Upper lobe of left lung (tissue), 6 donors: ENCODE data around the gene PSMA7. TPM values are rescaled to one million over a fixed set of nuclear protein-coding genes. Genes with fewer than 3 reads are reported as not detected.

Experiments
- ATAC-seq, 2 donors: fragments of 200-7000 bp; cut with Tn5 transposase; one replicate each; pipeline ENCODE4 v1.9.1; 2022; ENCODE audit warnings: mild to moderate bottlenecking in 2 of 2, moderate library complexity in 2 of 2; ENCODE audit not compliant: low FRiP score in 2 of 2
- DNase-seq, 2 donors: peaks; one replicate each; pipeline ENCODE4 v3.0.0-alpha.2; 2019 to 2020
- H3K27ac ChIP-seq, 4 donors: fragments of 200-600 bp; sonication (generic); one replicate each; pipeline ENCODE4 v1.5.1; 2016 to 2019
- H3K27me3 ChIP-seq, 4 donors: fragments of 200-600 bp; sonication (generic); one replicate each; pipeline ENCODE4 v1.5.1; 2017 to 2019
- H3K36me3 ChIP-seq, 4 donors: fragments of 200-600 bp; sonication (generic); one replicate each; pipeline ENCODE4 v1.5.1; 2016 to 2019
- H3K4me1 ChIP-seq, 4 donors: fragments of 200-600 bp; sonication (generic); one replicate each; pipeline ENCODE4 v1.5.1; 2018 to 2019
- H3K4me3 ChIP-seq, 4 donors: fragments of 200-600 bp; sonication (generic); one replicate each; pipeline ENCODE4 v1.5.1; 2017 to 2019; ENCODE audit warnings: mild to moderate bottlenecking in 2 of 4, moderate library complexity in 1 of 4
- H3K9me3 ChIP-seq, 4 donors: fragments of 200-600 bp; sonication (generic); one replicate each; pipeline ENCODE4 v1.5.1; 2018 to 2019
- EP300 ChIP-seq, 4 donors: sonication (generic); formaldehyde crosslinking; IDR thresholded peaks; one replicate each; pipeline ENCODE4 v1.5.1; 2017; ENCODE audit warnings: antibody characterized with exemption in 4 of 4, control low read depth in 2 of 4
- POLR2A ChIP-seq, 4 donors: fragments of 450-650 bp; IDR thresholded peaks; one replicate each; pipeline ENCODE4 v1.5.1; 2016 to 2017; ENCODE audit warnings: antibody characterized with exemption in 4 of 4, mild to moderate bottlenecking in 2 of 4
- POLR2AphosphoS5 ChIP-seq, 2 donors: sonication (generic); formaldehyde crosslinking; IDR thresholded peaks; one replicate each; pipeline ENCODE4 v1.5.1; 2017; ENCODE audit warnings: antibody characterized with exemption in 2 of 2
- WGBS, 2 donors: methylation state at CpG; one replicate each; pipeline ENCODE4 v1.1.5; 2017 to 2018; 5-methylcytosine and 5-hydroxymethylcytosine counted together
- total RNA-seq, 6 donors: library from RNA; depleted of rRNA in 4 of 6; stranded (reverse); fragments of >200 nt in 4 of 6; gene quantifications; one replicate each; pipeline versions ENCODE4 v1.1.0 to v1.2.1, GENCODE V29; 2016 to 2021
- TF ChIP-seq, protein P1 (sequence below), 6 experiments: fragments of 450-650 bp in 4 of 6; fragments of 200-600 bp in 2 of 6; sonication (generic) in 2 of 6; IDR thresholded peaks; one replicate each; pipeline ENCODE4 v1.5.1; 2016 to 2019; ENCODE audit warnings: antibody characterized with exemption in 6 of 6
- donor health status: DM: no; HTN: no; CAD: no; lungs with moderate emphysema.
- donor health status: DM: no; HTN: yes; CAD: no; lungs with severe emphysema.

PSMA7 gene
- total RNA-seq, 6 donors from 2014 or later: 186 to 317 (median 240) TPM

- no peak for TF ChIP-seq EP300 (IDR thresholded peaks at IDR 0.05)
- TF ChIP-seq POLR2A (IDR thresholded peaks at IDR 0.05): no peak
- TF ChIP-seq, protein P1, sequence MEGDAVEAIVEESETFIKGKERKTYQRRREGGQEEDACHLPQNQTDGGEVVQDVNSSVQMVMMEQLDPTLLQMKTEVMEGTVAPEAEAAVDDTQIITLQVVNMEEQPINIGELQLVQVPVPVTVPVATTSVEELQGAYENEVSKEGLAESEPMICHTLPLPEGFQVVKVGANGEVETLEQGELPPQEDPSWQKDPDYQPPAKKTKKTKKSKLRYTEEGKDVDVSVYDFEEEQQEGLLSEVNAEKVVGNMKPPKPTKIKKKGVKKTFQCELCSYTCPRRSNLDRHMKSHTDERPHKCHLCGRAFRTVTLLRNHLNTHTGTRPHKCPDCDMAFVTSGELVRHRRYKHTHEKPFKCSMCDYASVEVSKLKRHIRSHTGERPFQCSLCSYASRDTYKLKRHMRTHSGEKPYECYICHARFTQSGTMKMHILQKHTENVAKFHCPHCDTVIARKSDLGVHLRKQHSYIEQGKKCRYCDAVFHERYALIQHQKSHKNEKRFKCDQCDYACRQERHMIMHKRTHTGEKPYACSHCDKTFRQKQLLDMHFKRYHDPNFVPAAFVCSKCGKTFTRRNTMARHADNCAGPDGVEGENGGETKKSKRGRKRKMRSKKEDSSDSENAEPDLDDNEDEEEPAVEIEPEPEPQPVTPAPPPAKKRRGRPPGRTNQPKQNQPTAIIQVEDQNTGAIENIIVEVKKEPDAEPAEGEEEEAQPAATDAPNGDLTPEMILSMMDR (IDR thresholded peaks at IDR 0.05): no peak
- Histone ChIP-seq H3K36me3 (peaks cover 0 to 10% (median 5%) of the 10 kb centered on the region in 4 donors), H3K27me3 (no peaks in the 10 kb centered on the region), H3K4me3 (no peak overlapping the region), H3K9me3 (no peaks in the 10 kb centered on the region), H3K4me1 (peaks cover 15 to 33% (median 18%) of the 10 kb centered on the region in 4 donors), H3K27ac (no peak overlapping the region)
- 89% methylated on average over 23 of the region's 23 CpGs for WGBS, 2 donors
- DNase-seq (no peak), ATAC-seq (no peak)
These were observed 8.7 kb upstream of the PSMA7 start for GRCh38 chr20:62151835-62152364.

GRCh38 chr20:62151225-62151624 lies 8.0 kb upstream of the PSMA7 start:
- WGBS, 2 donors: 87 to 93% methylated on average over 6 to 11 of the region's 11 CpGs

DNA sequence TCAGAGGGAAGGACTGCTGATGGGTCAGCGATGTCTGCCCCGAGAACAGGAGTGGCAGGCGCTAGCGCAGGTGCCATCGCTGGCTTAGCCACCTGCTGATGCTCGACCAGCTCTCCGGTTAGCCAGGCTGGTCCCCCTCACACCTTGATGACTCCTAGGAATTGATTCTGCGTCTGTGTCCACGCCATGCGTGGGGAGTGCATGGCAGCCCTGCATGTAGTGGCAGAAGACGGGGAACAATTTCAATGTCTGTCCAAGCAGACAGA lies 7.0 kb upstream of the PSMA7 start:
- Histone ChIP-seq H3K36me3 (peaks cover 0 to 9% (median 3%) of the 10 kb centered on the region in 4 donors), H3K27ac (peak overlapping the region in 1 of 4 donors; percentile 53), H3K27me3 (no peaks in the 10 kb centered on the region), H3K9me3 (no peaks in the 10 kb centered on the region), H3K4me1 (peaks cover 15 to 32% (median 20%) of the 10 kb centered on the region in 4 donors), H3K4me3 (no peak overlapping the region)
- ATAC-seq: no peak
- WGBS, 2 donors: 94 to 97% methylated on average over 4 to 11 of the region's 11 CpGs
- TF ChIP-seq, protein P1 (IDR thresholded peaks at IDR 0.05): no peak
- TF ChIP-seq POLR2AphosphoS5 (IDR thresholded peaks at IDR 0.05) (no peak), EP300 (IDR thresholded peaks at IDR 0.05) (no peak), POLR2A (IDR thresholded peaks at IDR 0.05) (no peak)
- no peak for DNase-seq

More at GRCh38 chr20:62151225-62151624, 8.0 kb upstream of the PSMA7 start:
- no peak overlapping the region for H3K4me3 ChIP-seq
- peaks cover 15 to 28% (median 17%) of the 10 kb centered on the region in 4 donors for H3K4me1 ChIP-seq
- no peaks in the 10 kb centered on the region for H3K27me3 ChIP-seq
- ATAC-seq: no peak
- no peak overlapping the region for H3K27ac ChIP-seq
- H3K36me3 ChIP-seq: peaks cover 0 to 10% (median 5%) of the 10 kb centered on the region in 4 donors
- TF ChIP-seq, protein P1 (IDR thresholded peaks at IDR 0.05): no peak
- TF ChIP-seq POLR2AphosphoS5 (IDR thresholded peaks at IDR 0.05): no peak
- no peak for TF ChIP-seq POLR2A (IDR thresholded peaks at IDR 0.05)
- TF ChIP-seq EP300 (IDR thresholded peaks at IDR 0.05): no peak
- no peak for DNase-seq
- H3K9me3 ChIP-seq: no peaks in the 10 kb centered on the region

GRCh38 chr20:62149532-62150309 lies 6.5 kb upstream of the PSMA7 start:
- DNase-seq: no peak
- ATAC-seq: peak in 1 of 2 donors; percentile 30
- peaks cover 20 to 37% (median 23%) of the 10 kb centered on the region in 4 donors for H3K4me1 ChIP-seq

More at GRCh38 chr20:62149532-62150309, 6.5 kb upstream of the PSMA7 start:
- TF ChIP-seq POLR2A (IDR thresholded peaks at IDR 0.05) (no peak), EP300 (IDR thresholded peaks at IDR 0.05) (no peak), POLR2AphosphoS5 (IDR thresholded peaks at IDR 0.05) (no peak)
- TF ChIP-seq, protein P1 (IDR thresholded peaks at IDR 0.05): no peak
- WGBS, 2 donors: 62 to 76% methylated on average over 18 to 24 of the region's 24 CpGs
- Histone ChIP-seq H3K36me3 (peaks cover 0 to 6% (median 3%) of the 10 kb centered on the region in 4 donors), H3K9me3 (no peaks in the 10 kb centered on the region), H3K4me3 (no peak overlapping the region), H3K27ac (peak overlapping the region in 1 of 4 donors; percentile 53), H3K27me3 (no peaks in the 10 kb centered on the region)
